Measurements from ENCODE around the gene DDX27.

DNA sequence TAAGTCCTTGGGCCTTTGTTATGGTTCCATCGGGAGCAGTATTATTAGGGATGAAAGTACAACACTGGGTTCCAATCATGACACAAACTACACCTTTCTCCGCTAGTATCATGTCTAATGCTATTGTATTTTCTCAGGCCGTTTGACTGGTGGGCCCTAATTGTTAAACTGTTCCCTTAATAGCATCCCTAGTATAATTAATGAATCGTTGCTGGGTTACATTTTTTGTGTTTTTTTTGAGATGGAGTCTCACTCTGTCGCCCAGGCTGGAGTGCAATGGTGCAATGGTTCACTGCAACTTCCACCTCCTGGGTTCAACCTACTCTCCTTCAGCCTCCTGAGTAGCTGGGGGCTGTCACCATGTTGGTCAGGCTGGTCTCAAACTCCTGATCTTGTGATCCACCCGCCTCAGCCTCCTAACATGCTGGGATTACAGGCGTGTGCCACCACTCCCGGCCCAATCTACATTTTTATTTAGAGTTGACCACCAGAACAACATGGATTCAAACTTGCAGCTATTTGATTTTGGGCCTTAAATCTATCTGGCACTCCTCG lies 62.8 kb downstream of the DDX27 start:
- TF ChIP-seq POLR2A (IDR thresholded peaks at IDR 0.05): no peak
- TF ChIP-seq, protein P1, sequence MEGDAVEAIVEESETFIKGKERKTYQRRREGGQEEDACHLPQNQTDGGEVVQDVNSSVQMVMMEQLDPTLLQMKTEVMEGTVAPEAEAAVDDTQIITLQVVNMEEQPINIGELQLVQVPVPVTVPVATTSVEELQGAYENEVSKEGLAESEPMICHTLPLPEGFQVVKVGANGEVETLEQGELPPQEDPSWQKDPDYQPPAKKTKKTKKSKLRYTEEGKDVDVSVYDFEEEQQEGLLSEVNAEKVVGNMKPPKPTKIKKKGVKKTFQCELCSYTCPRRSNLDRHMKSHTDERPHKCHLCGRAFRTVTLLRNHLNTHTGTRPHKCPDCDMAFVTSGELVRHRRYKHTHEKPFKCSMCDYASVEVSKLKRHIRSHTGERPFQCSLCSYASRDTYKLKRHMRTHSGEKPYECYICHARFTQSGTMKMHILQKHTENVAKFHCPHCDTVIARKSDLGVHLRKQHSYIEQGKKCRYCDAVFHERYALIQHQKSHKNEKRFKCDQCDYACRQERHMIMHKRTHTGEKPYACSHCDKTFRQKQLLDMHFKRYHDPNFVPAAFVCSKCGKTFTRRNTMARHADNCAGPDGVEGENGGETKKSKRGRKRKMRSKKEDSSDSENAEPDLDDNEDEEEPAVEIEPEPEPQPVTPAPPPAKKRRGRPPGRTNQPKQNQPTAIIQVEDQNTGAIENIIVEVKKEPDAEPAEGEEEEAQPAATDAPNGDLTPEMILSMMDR (IDR thresholded peaks at IDR 0.05): no peak
